GM15510 (cell line): ENCODE measurements around the gene KRT40.
"Not testable (repeated sequence)": the region's sequence is repeated elsewhere in the genome, so short reads cannot be mapped to it uniquely, and the experiment has no call there.

Experiments used
- POLR2A ChIP-seq: IDR thresholded peaks from 3 replicates; pipeline ENCODE4 v1.6.1; 2011; ENCODE audit warnings: borderline replicate concordance; ENCODE audit not compliant: insufficient read length; ENCODE audit errors: extremely low read depth

The KRT40 gene

DNA sequence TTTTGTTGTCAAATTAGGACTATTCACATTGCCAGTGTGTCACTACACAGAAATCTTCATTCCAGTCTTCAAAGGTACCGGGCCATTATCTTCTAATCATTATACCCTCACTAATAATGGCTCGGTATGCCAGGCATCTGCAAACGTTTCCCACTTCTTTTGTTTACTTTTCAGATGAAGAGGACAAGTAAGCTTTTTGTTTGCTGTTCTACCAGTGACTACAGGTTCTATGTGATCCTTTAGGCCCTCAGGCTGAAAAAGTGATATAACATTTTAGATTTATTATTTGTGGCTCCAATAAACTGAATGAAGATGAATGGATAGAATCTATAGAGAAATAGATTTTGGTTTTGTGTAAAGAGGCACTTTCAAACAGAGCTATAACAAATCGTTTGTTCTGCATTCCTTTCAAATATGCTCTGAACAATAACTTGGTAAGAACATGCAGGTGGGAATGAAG lies 25.2 kb upstream of the KRT40 start:
- TF ChIP-seq POLR2A, result no peak

DNA sequence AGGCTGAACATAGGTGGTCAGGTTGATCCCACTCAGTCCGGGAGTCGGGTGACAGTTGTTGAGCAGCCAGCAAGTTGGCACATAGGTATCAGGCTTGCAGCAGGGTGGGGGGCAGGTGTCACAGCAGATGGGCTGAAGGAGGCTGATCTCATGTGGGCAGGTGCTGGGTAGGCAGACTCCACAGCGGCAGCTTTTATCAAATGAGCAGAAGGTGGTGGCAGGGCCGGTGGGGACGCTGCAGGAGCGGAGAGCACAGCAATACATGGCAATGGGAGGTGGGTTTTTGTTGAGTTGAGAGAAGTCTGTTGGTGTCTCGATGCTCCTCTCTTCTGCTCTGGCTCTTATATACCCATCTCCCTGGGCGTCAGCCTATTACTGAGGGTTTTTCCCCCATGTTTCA lies 24.7 kb upstream of the KRT40 start, which contains the start of gene KRTAP3-1:
KRTAP3-1 (minus strand) TSS at position 318 of the 400 bp plus-strand sequence; CDS start at position 264, 54 bp downstream.
- no peak for TF ChIP-seq POLR2A

DNA sequence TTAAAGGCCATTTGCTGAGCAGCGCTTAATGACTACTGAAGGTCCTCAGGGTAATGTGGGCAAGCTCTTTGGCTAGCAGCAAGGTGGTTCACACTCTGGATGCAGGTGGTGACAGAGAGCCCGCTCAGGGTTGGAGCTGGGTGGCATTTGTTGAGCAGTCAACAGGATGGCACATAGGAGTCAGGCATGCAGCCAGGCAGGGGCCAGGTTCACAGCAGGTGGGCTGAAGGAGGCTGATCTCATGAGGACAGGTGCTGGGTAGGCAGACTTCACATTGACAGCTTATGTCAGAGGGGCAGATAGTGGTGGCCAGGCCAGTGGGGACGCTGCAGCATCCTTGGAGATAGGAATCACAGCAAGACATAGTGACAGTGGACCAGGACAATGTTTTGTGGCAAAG lies 20.3 kb upstream of the KRT40 start:
- TF ChIP-seq POLR2A, result no peak

DNA sequence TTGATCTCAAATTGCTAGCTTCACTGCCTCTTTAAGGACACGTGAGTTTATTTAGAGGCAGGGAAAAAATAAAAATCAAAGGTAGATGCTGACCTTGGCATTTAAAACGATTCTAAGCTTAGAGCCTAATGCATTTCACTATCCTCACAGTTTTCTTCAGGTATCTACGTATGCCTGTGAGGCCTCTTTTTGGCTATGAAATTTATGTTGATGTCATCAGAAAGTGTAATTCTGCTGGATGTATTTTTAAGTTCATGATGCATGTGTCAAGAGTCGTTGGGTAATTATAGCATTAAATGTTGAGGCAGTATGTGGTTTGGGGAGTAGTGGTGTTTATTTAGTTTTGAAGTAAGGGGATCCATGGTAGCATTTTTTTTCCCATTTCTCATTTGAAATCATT lies 19.8 kb upstream of the KRT40 start:
- no peak for TF ChIP-seq POLR2A

DNA sequence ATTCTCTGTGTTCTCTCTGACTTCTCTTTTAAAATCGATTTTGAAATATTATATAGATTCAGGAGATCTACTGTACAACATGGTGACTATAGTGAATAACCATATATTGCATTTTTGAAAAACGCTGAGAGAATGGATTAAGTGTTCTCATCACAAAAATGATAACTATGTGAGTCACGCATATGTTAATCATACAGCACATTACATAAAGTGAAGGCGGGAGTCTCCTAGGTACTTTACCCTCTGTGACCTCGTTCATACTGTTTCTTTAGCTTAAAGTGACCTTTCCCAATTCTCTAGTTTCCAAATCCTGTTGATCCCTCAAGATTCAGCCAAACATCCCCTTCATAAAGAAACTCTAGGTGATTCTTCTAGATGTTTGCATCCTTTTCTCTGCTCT lies 18.7 kb upstream of the KRT40 start:
- TF ChIP-seq POLR2A, result no peak

DNA sequence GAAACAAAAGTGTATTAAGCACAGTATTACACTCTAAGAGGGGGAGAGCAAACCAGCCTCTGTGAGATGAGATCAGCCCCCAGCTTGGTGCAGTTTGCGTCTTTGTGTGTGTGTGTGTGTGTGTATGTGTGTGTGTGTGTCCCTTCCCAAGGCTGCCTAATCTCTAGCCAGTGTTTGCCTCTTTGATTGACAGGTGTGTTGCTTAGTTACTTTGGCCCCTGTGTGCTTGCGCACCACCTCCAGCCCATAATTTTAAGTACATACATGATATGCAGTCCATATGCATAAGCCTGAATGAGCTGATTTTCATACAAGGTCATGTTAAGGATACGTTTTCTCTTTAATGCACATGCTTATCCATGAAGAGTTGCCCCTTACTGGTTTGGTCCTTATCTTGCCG lies 17.7 kb upstream of the KRT40 start:
- no peak for TF ChIP-seq POLR2A

DNA sequence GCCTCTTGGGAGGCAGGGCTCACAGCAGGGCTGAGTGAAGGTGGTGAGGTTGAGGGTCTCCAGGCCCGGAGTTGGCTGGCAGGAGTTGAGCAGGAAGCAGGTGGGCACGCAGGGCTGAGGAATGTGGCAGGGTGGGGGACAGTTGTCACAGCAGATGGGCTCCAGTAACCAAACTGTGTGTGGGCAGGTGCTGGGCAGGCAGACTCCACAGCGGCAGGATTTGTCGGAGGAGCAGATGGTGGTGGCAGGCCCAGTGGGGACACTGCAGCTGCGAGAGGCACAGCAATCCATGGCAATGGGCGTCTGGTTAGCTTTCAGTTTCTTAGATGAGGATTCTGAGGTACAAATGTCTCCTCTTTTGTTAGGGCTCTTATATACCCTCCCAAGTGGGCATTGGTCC lies 15.4 kb upstream of the KRT40 start, which contains the start of gene KRTAP3-2:
KRTAP3-2 (minus strand) TSS at position 344 of the 400 bp plus-strand sequence; CDS start at position 291, 53 bp downstream.
- not testable (repeated sequence) for TF ChIP-seq POLR2A

DNA sequence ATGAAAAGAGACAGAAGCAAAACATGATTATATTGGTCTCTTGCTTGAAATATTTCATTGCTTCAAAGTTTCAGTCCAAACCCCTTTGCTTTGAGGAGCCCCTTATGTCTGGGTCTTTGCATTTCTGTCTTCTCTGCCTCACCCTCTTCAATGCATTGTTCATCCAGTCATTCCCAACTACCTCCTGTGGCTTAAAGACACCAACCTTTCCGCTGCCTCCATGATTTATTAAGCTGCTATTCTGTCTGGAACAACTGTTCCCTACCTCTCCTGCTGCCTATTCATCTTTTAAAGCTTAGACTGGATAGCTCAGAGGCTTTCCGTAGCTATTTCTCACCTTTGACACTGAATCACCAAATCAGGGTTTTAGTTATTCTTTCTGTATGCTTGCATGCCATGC lies 13.2 kb upstream of the KRT40 start:
- TF ChIP-seq POLR2A, result no peak

DNA sequence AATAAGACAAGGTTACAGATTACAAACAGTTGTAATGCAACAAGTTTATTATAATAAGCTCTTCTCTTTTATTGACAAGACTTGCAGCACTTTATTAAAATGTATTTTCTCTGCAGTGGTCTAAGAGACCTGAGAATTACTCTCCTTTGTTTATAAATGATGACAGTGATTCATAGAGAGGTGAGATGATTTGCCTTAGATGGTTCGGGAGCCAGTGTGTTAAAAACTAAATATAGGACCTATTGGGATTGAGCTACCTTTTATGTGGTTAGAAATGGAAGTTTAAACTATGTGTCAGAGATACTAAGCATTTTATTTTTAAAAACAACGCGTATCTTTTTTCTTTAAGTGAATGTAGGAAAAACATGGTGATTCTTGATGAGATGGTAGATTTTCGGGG lies 12.7 kb upstream of the KRT40 start:
- TF ChIP-seq POLR2A, result no peak

DNA sequence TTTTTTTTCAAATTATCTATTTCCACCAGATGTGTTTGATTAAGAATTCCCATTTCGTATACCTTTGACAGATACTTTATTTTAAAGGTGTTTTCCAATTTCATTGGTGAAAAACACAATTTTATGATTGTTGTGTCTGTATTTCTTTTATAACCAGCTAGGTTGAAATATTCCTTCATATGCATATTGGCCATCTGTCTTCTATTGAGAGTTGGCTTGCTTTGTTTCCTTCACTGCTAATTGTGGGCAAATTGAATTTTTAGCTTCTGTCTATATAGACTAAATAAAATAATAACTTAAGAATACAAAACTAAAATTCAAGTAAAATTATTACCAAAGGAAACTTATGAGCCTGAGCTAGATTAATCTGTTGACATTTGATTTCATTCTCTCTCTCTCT lies 11.0 kb upstream of the KRT40 start:
- no peak for TF ChIP-seq POLR2A

DNA sequence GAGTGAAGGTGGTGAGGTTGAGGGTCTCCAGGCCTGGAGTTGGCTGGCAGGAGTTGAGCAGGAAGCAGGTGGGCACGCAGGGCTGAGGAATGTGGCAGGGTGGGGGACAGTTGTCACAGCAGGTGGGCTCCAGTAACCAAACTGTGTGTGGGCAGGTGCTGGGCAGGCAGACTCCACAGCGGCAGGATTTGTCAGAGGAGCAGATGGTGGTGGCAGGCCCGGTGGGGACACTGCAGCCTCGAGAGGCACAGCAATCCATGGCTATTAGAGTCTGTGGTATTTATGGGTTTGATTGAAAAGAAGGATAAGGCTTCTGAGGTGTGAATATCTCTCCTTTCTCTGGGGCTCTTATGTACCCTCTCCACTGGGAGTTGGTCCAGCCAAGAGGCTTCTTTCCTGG lies 9.7 kb upstream of the KRT40 start, which contains the start of gene KRTAP3-3:
KRTAP3-3 (minus strand) TSS at position 326 of the 400 bp plus-strand sequence; CDS start at position 259, 67 bp downstream.
- no peak for TF ChIP-seq POLR2A

DNA sequence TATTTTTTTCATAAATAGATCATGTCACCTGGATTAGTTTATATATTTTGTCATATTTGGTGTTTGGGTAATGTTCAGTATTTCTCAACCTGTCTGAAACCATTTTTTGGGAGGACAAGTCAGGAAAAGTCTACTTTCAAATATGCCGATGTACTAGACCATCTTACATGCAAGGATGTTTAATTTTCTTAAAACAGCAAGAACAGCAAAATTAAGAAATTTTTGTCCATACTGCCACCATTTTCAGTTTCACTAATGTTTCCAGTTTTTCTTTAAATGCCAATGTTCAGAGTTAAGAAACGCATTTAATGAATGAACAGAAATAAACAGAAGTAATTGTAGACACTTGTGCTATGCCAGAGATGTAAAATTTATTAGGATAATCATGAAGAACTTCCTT lies 9.0 kb upstream of the KRT40 start:
- TF ChIP-seq POLR2A, result no peak

DNA sequence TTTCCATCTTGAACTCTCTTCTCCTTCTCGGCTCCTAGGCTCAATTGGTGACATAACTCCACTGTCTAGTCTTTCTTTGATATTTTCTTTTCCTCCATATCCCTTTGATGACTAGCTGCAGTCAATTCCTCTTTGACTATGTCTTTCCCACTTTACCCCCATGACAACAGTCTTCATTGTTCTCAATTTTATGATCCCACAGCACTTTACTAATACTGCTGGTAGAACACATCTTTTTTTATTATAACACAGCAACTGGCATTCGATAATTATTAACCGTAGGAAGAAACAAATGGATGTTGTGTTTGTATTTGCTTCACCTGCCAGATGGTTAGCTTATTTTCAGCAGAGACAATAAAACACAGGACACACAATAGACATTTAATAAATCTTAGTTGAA lies 8.5 kb upstream of the KRT40 start:
- TF ChIP-seq POLR2A, result no peak

DNA sequence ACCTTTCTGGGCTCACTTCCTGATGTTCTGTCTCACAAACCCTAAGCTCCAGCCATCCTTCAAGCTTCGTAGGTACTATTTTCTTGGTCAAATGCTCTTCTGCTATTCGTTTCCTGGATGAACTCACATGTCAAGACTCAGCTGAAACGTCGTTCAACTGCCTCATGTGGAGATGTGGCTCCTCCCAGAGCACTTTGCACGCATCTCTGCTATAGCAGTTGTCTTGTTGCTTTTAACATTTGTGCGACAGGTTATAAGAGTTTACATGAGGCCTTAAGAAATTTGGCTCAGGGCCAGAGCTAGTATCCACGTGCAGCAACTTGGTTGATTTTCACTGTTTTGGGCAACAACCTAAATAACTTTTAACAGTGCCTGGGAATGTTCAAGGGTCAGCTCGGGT lies 2.8 kb upstream of the KRT40 start:
- no peak for TF ChIP-seq POLR2A

DNA sequence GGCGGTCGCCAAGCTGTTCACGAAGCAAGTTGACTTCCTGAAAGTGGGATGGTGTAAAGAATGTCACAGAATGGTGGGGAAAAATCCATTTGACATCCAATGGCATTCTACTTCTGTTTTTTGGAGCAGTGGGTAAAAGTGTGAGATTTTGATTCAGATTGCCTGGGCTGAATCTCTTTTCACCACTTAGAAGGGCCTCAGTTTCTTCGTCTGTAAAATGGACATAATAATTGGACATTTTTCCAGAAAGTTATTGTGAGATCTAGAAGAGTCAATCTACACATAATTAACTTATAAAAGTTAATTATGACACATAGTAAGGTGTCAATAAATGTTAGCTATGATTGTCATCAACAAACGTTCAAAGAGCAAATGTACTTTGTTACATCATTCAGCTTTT lies 3.0 kb downstream of the KRT40 start:
- no peak for TF ChIP-seq POLR2A

DNA sequence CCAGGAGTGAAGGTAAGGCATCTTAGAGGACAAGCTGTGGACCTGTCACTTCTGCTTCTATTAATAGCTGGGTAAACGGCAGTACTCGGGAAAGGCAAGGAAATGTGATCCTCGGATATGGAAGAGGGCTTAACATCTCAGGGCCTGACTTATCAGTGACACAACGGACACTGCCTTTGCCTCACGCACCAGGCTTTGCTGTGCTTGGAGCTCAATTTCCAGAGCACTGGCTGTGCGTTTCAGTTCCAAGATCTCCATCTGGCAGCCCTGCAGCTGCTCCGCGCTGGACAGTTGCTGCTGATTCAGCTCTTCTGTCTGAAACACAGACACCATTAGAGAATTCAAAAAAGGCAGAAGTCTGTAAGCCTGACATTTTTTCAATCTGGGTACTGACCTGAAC lies 3.5 kb downstream of the KRT40 start:
- no peak for TF ChIP-seq POLR2A

DNA sequence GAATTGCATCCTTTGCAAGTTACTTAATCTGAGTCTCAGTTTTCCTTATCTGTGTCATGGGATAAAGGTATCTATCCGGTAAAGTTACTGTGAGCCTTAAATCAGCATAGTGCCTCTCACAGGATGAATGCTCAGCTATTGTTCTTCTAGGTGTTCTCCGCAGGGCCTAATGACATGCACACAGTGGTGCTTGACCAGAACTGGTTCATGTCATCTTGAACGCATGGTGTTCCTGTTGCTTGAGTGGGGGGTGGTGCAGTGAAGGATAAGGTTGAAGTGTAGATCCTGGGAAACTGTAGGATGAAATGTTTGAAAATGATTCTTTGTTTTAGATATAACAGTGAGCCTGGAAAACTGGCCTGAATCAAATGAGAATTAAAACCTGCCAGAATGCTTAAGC lies 4.0 kb downstream of the KRT40 start:
- no peak for TF ChIP-seq POLR2A
